Stimulated activated CD4-positive, alpha-beta T cell treated with anti-CD3 and anti-CD28 coated beads, Interleukin-1b, Interleukin-23, amount 100 ng/mL, for 24 hours (primary cell): ENCODE results near the gene SART3.
A peak's percentile ranks its signal among the peaks of the same experiment; 100 is the strongest.

ENCODE experiments used
- DNase-seq, 4 experiments: peaks; one replicate each; pipeline ENCODE4 v3.0.0-alpha.2; 2020; ENCODE audit warnings: low read depth in 4 of 4, low spot score in 1 of 4

The SART3 gene

DNA sequence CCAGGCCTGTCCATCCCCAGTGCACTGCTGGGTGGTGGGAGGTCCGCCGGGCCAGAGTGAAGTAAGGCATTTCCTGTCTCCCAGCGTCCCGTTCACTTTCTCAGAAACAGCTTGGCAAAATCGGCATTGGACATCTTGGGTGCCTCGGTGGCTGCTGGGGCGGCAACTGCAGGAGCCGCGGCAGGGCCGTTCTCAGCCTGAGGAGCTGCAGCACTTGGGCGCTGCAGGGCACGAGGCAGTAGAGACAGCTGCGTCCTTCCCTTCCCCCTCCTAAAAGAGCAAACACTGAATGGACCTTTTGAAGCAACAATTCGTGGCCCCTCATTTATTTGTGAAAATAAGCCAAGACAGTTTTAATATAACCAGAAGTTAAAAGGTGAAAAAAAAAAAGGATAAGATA lies 37.6 kb downstream of the SART3 start:
- DNase-seq = no peak

DNA sequence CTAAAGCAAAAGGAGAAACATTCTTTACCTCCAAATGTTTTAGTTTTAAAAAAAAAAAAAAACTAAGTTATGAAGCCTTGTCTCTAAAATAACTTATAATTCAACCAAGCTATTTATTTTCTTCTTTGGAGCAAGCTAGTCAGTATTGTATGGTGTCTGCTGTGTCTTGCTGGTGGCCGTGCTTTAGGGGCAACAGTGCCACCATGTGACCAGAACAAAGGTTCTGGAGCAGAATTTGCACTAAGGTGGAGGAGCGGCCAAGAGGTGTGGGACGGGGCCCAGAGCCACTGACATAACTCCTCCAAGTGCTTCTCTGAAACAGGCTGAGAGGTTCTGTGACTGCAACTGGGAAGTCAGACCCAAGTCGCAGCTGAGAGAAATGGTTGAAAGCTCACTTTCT lies 41.4 kb downstream of the SART3 start:
- DNase-seq = no peak

DNA sequence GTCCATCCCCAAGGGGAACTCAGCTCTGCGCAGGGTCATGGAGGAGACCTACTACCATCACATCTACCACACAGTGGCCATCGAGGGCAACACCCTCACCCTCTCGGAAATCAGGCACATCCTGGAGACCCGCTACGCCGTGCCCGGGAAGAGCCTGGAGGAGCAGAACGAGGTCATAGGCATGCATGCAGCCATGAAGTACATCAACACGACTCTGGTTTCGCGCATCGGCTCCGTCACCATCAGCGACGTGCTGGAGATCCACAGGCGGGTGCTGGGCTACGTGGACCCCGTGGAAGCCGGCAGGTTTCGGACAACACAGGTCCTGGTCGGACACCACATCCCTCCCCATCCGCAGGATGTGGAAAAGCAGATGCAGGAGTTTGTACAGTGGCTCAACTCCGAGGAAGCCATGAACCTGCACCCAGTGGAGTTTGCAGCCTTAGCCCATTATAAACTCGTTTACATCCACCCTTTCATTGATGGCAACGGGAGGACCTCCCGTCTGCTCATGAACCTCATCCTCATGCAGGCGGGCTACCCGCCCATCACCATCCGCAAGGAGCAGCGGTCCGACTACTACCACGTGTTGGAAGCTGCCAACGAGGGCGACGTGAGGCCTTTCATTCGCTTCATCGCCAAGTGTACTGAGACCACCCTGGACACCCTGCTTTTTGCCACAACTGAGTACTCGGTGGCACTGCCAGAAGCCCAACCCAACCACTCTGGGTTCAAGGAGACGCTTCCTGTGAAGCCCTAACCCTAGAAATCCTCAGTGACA lies 42.1 kb downstream of the SART3 start:
- DNase-seq = no peak

DNA sequence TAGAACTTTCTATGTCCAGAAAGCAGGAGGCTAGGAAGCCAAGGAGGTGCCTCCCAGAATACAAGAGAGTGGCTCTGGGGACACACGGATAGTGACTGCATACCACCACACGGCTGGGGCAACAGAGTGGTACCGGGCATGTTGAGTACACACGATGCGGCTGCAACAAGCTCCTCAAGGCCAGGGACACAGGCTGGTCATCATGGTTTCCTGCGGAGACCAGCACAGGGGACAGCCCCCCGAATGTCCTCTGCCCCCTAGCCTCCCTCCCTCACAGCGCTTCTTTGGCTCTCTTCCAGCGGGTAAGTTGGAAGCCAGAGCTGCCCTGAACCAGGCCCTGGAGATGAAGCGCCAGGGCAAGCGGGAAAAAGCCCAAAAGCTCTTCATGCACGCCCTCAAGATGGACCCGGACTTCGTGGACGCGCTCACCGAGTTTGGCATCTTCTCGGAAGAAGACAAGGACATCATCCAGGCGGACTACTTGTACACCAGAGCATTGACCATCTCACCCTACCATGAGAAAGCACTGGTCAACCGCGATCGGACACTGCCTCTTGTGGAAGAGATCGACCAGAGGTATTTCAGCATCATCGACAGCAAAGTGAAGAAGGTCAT lies 42.8 kb downstream of the SART3 start:
- DNase-seq = no peak

DNA sequence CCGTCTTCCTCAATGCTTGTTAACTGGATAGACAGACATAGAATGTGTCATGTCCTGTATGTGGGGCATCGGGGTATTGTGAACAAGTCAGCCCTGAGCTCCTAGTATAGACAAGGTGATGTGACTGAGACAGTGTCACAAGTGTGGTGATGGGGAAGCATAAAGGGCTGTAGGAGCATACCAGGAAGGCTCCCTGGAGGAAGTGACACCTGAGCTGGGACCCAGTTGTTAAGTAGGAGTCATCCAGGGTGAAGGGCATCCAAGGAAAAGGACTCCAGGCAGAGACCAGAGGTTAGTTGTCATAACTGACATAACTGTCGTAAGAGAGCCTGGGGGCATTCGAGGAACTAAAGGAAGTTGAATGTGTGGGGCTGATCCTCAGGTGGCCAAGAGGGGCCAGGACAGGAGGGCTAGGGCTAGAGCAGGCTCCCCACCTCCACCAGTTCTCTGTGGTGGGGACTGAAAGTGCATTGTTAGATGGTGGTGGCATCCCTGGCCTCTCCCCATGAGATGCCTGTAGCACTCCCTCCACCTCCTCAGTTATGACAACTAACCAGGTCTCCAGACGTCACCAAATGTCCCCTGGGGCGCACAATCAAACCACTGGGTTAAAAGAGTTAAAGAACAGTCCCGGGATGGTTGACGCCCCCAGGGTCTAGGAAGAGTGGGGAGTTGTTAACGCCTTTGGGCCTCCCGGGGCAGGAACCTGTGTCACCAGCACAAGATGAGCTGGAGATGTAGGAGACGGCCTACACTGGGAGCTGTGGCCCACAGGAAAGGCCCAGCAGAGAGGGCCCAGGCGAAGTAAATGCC lies 43.5 kb downstream of the SART3 start:
- DNase-seq = no peak

DNA sequence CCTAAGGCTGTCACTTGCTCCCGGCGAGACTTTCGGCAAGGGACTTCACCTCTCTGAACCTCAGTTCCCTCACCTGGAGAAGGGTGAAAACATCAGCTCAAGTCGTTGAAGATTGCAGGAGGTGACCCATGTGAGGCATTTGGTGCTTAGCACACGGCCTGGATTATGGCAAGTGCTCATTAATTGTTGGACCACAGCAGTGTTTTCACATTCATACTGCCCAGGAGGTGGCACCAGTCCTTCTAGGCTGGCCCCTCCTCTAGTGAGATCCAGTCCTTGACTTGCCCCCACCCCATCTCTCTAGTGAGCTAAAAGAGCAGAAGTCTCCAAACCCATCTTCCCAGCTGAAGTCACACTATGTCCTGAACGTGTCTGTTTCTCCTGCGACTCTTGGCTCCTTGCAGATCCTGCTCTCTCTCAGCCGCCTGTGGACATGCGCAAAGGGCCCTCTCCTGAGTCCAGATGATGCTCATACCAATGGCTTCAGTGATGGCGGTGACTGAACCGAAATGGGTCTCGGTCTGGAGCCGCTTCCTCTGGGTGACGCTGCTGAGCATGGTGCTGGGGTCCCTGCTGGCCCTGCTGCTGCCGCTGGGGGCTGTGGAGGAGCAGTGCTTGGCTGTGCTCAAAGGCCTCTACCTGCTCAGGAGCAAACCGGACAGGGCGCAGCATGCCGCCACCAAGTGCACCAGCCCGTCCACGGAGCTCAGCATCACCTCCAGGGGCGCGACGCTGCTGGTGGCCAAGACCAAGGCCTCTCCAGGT lies 44.3 kb downstream of the SART3 start:
- DNase-seq = no peak

DNA sequence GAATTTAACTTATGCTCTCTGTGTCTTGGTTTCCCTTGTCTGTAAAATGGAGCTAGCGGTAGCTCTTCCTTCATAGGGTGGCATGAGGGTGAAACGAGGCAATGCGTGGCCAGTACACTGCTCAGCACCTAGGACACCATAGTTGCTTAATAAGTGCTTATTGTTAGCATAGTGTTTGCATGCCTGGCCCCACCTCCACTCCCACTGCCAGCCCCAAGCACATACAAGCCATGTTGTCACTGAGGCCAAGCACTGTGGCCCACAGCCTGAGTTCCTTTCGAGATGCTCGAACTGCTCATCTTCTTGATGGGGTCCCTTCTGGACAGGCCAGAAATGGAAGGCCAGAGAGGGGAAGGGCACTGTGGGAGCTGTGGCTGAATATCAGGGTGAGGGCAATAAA lies 45.1 kb downstream of the SART3 start:
- no peak for DNase-seq

DNA sequence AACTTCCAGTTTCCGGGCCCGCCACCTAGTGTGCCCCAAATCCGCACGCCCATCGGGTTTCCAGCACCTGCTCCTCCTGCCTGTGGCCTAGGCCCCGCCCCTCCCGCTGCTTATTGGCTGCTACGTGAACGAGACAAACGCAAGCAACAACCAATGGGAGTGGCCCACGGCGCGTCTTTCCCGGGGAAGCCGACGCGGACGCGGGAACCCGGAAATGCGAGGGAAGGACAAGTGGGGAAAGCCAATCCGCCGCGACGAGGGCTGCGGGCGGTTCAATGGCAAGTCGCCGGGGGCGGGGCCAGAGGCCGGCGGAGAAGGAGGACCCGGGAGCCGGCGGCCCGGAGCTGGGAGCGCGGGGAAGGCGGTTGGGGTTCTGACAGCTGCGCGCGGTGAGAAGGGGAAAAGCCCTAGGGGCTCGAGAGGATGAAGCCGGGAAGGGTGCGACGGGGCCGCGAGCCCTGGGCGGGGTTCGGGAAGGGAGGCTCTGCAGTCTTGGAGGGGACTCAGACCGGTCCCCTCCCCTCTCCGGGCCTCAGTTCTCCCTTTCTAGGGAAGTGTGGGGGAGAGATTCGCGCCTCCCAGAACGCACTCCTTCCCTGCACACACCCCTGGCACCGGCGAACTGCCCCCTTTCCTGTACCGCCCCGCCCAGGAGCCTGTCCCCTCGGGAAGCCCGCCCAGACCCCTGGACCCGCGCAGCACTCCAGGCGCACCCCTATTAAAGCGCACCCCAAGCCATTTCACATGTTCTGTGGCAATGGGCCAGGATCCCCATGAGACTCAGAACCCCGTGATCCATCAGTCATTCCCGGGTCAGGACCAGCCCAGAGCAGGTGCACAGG lies 45.8 kb downstream of the SART3 start, which contains the start of gene FICD:
Gene FICD, plus strand, starts transcription at position 305 of the 842 bp plus-strand sequence. CDS start 1,696 bp downstream, outside the sequence.
- DNase-seq = peak; percentile 97 to 100 (median 99)

DNA sequence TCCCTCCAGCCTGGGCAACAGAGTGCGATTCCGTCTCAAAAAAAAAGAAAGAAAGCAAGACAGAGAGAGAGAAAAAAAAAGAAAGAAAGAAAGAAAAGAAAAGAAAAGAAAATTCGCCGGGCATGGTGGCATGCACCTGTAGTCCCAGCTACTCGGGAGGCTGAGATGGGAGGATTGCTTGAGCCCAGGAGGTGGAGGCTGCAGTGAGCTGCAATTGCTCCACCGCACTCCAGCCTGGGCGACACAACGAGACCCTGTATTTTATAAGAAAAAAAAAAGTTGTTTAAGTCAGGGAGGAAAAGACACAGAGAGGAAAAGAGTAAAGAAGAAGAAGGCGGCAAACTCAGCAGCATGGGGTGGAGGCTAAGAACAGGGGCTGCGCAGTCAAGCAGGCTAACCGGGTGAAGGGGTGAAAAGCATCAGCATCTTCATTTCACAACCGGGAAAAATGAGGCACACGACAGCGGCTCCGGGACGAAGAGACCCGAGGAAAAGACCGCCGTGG lies 46.5 kb downstream of the SART3 start:
- no peak for DNase-seq

DNA sequence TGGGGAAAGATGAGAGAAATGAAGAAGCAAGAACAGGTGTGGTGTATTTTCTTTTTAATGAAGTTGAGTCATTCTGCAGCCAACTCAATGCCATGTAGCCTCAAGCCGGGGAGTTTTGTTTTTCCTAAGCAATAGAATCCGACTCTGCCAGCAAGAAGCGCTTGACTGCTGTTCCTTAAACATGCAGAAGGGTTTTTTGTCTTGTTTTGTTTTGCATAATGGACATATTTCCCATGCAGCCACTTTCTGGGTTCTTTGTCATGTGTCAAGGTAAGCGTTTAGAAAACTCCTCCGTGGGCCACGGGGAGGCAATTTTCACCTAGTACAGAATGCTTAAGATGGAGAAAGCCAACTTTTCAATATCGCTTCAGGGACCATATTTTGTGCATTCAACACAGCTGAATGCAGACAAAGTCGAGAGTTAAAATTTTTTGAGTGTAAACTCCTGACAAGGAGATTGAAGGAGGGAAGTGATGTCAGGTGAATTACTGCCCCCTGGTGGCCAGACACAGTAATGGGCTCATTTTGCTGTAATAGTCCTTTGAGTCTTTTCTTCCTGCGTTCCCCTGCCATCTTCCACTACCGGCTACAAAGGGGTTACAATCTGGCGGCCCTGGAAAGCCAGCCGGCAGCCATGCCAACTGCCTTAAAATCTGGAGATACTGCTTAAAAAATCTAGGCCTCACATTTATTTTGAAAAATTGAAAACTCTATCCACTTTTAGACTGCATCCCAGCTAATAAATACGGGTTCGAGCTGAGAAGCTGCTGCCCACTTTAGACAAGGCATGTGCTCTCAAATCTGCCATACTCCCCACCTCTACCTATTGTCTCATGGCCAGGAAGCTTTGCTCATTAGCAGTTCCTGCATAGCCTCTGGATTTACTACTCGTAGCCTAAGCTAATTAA lies 49.1 kb downstream of the SART3 start:
- peak; percentile 62 to 71 (median 64) for DNase-seq

DNA sequence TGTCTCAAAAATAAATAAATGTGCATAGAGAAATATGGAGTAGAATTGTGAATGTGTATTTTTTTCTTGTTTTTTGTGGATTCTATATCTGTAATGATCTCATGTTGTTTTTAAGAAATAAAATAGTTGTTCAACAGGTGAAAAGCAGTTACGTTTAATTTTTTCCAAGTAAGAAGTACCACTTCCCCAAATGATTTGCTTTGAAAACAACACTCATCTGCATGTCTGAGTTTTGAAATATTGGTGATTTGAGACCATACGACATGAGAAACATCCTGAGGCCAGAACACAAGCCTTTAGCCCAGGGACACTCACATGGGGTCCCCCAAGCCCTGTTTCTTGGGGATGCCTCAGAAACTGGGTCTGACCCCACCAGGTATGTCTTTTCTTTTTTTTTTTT lies 50.1 kb downstream of the SART3 start:
- no peak for DNase-seq

DNA sequence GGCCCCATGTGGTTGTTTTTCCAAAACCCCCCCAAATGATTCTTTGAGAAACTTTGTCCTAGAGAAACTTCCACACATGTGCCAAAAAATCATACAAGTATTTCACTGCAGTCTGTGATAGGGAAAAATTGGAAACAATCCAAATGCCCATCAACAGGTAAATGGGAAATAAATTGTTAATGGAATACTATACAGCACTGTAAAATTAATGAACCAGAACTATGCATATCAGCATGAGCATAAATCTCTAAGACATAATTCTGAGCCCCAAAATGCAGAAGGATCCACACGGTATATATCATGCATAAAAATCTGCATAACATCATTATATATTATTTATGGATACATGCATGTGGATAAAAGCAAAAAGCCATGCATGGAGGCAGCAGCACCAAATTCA lies 51.2 kb downstream of the SART3 start:
- no peak for DNase-seq

DNA sequence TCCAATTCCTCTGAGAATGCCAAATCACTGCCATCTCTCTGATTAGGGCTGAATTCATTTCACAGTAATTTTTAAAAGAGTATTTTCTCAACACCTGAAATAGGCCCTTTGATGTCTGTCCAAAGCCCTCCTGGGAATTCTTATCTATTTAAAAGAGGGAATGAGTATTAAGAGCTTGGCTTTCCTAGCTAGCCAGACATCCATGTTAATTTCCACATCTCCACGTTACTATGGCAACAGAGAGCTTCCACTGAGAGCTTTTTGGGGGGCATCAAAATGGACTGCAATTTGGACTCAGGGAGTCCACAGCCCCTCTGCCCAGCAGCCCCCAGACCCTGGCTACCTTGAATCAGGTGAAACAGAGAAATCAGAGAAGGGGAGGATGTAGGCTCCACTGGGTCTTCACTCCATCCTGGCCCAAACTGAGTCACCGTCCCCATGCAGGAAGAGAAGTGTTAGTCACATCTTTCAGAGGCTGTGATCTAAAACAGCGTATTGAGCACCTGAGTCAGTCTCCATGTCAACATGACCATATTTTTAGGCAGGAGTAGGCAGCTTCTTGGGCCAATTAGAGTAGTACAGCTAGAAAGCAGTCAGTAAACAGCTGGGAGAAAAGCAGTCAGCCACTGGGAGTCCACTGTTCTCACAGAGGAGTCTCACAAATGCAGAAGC lies 52.9 kb downstream of the SART3 start:
- no peak for DNase-seq

DNA sequence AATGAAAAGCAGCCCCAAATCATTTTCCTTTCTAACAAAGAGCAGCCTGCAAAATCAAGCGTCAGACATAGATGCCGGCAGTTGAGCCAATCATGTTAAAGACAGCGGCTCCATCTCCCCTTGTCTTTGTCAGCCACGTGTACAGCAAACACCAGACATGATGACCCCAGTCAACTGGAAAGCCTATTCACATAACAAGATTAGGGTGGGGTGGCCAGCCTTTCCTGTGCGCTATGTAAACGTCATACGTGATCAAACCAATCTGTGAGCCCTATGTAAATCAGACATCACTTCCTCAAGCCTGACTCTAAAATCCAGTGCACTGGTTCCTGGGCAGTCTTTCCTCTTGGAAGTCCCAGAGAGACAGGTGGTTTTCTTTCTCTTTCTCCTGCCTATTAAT lies 55.8 kb downstream of the SART3 start:
- no peak for DNase-seq

DNA sequence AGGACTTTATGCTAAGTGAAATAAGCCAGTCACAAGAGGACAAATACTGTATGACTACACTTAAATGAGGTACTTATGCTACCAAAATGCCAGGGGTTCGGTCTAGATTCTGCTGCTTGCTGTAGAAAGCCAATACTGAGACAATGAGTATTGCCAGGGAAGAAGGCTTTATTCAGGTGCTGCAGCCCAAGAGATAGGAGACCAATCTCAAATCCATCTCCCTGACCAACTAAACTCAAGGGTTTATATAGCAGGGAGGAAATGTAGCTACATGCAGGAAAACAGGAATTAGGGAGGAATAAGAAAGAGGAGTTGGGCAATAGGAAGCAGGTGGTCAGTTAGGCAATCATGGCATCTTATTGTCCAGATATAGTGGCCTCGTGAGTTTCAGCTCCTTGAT lies 58.1 kb downstream of the SART3 start:
- no peak for DNase-seq

DNA sequence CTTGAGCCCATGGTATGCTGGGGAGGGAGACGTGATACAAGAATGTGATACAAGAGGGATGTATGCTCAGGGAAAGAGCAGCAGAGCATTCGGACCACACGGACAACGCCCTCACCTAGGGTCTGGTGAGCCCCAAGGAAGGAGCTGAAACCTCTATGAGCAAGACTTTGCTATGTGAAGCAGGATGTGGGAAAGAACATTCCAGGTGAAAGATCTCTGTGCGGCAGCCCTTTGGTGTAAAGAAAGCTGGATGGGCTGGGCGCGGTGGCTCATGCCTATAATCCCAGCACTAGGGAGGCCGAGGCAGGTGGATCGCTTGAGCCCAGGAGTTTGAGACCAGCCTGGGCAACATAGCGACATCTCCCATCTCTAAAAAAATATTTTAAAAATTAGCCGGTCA lies 62.8 kb downstream of the SART3 start:
- DNase-seq = no peak

DNA sequence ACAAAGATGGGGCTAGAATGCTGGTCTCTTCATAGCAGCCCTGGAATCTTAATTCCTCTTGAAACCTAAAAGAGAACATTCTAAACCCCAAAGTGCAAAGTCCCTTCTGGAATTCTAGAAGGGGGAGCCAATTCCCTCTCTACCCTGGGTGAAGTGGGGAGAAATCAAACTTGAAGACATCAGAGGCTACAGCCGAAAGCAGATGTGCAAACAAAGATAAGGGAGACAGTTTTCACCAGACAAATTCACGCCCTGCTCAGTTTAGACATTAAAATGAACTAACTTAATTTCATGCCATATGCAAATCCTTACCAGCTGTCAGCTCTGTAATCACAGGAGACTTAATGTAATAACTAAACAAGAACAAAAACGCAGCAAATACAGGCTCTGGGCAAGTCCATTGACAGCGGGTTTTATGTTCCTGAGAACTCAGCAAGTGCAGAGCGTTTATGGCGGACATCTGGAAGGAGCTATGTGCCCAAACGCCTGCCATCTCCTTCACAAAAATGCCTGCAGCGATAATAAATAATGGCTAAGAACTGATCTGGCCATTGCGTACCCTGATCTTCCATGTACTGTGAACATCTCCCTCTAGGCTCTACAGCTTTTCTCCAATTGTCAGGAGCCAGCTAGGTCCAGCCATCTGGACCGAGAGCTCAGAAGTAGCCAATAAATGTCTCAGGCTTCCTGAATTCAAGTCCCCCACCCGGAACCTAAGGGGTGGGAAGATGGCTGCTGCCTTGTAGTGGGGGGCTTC lies 65.0 kb downstream of the SART3 start:
- no peak for DNase-seq

DNA sequence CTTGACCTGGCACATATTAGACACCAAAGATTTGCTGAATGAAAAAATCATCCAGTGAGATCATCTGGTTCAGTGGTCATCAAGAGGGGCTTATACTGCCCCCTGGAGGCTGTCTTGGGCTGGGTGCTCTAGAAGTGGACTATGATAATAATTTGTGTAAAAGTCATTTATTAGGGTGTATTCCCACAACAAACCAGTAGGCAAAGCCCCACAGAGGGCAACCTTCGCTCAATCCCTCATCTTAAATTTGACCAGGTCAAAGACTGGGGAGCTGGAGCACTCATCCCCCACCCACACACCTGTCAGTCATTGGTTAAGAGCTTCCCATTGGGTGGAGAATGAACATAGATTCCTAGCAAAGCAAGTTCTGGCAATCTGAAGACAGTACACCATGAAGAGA lies 65.9 kb downstream of the SART3 start:
- DNase-seq = no peak
